ENCODE data around the gene ITGAV. TPM values are rescaled to one million over a fixed set of nuclear protein-coding genes. Genes with fewer than 3 reads are reported as not detected.

ITGAV gene
- total RNA-seq, 2 experiments from 2014 or later: 5.1 to 6.0 TPM

DNA sequence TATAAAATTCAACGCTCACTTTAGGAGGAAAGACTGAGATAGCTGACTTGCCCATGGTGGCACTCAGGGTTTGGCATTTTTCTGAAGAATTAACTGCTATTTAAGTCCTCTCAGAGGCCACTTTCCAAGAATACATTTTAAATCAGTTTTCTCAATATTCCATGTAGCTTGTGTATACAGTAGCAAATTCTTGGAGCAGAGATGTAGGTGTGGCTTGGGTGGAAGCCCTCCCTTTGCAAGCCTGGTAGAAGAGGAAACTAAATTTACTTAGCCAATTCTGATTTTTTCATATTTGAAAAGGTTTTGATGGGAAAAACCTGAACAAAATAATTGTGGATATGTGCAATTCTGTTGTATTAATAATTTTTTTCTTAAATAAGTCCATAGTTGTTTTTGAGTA lies 14.0 kb upstream of the ITGAV start:
- intact Hi-C loops (cut with DNase I, micrococcal nuclease): no loop called here
- ChIA-PET POLR2A (no interaction called here), CTCF (interaction anchor here (1.3 kb wide), 1 partner anchor 71 kb away, joined by 3 read pairs; no protein-coding TSS in a partner anchor)
- no peak for ATAC-seq
- Mint-ChIP-seq H3K27ac (no peak overlapping the region), H3K4me1 (peaks cover 3% of the 10 kb centered on the region), H3K4me3 (no peak overlapping the region), H3K27me3 (no peaks in the 10 kb centered on the region), H3K36me3 (ENCODE audit: low read depth) (no peaks in the 10 kb centered on the region), H3K9me3 (ENCODE audit: low read depth) (no peaks in the 10 kb centered on the region)
- DNase-seq: no peak

DNA sequence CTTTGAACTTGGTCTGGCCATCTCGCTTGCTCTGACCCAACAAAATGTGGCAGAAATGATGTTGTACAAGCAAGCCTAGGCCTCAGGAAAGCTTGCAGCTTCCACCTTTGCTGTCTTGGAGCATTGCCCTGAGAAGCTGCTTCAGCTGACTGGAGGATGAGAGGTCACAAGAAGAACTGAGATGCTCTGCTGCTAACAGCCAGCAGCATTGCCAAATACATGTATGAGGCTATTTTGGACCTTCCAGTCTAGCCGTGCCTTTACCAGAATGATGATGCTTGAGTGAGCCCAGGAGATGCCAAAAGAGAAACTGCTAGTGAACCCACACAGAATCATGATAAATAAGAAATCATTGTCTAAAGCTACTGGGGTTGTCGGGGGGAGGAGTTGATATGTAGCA lies 13.2 kb upstream of the ITGAV start:
- intact Hi-C loops (cut with DNase I, micrococcal nuclease): no loop called here
- Mint-ChIP-seq H3K4me1 (peaks cover 3% of the 10 kb centered on the region), H3K27me3 (no peaks in the 10 kb centered on the region), H3K36me3 (ENCODE audit: low read depth) (no peaks in the 10 kb centered on the region), H3K27ac (no peak overlapping the region), H3K4me3 (no peak overlapping the region), H3K9me3 (ENCODE audit: low read depth) (no peaks in the 10 kb centered on the region)
- DNase-seq (no peak), ATAC-seq (no peak)
- ChIA-PET CTCF (interaction anchor here (0.7 to 1.3 kb wide), 3 partner anchors 13 to 72 kb away, joined by 3 read pairs; partner anchors contain the start of gene ITGAV), POLR2A (no interaction called here)

DNA sequence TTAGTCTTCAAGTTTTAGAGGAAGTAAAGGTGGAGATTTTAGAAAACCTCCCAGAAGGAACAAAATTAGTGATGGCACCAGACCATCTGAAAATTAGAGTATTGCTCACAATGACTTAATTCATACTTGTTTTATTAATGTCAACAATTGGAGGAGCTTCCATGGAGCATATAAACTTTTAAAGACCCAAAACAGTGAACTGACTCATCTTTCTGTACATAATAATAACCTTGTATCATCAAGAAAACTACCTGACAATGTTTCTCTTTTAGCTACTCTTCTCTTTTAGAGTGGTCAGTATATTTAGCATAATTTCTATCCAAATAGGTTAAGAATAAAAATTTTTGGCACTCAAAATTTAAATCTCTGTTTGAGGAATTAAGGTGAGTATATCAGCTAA lies 7.2 kb upstream of the ITGAV start:
- Mint-ChIP-seq H3K27ac (no peak overlapping the region), H3K36me3 (ENCODE audit: low read depth) (no peaks in the 10 kb centered on the region), H3K27me3 (peaks cover 3% of the 10 kb centered on the region), H3K9me3 (ENCODE audit: low read depth) (no peaks in the 10 kb centered on the region), H3K4me3 (no peak overlapping the region), H3K4me1 (no peaks in the 10 kb centered on the region)
- POLR2A ChIA-PET: no interaction called here
- ATAC-seq: no peak
- CTCF ChIA-PET: interaction anchor here (1.5 kb wide), 1 partner anchor 79 kb away, joined by 5 read pairs; no protein-coding TSS in a partner anchor
- no peak for DNase-seq
- intact Hi-C loops (cut with DNase I, micrococcal nuclease): no loop called here

GRCh38 chr2:186584053-186584452 lies 5.8 kb upstream of the ITGAV start:
- intact Hi-C loops (cut with DNase I, micrococcal nuclease): no loop called here
- ATAC-seq: no peak

GRCh38 chr2:186588421-186588820 lies 1.4 kb upstream of the ITGAV start:
- intact Hi-C loops (cut with DNase I, micrococcal nuclease): no loop called here
- no peak for ATAC-seq
- H3K36me3 Mint-ChIP-seq (ENCODE audit: low read depth): no peaks in the 10 kb centered on the region
- DNase-seq: no peak
- no peaks in the 10 kb centered on the region for H3K9me3 Mint-ChIP-seq (ENCODE audit: low read depth)
- ChIA-PET CTCF (interaction anchor here (1.1 kb wide), 1 partner anchor 84 kb away, joined by 3 read pairs; no protein-coding TSS in a partner anchor), POLR2A (no interaction called here)
- peaks cover 22% of the 10 kb centered on the region for H3K4me1 Mint-ChIP-seq
- no peak overlapping the region for H3K27ac Mint-ChIP-seq
- peaks cover 3% of the 10 kb centered on the region for H3K27me3 Mint-ChIP-seq
- H3K4me3 Mint-ChIP-seq: no peak overlapping the region

More at GRCh38 chr2:186584053-186584452, 5.8 kb upstream of the ITGAV start:
- no peak overlapping the region for H3K4me3 Mint-ChIP-seq
- no peak overlapping the region for H3K27ac Mint-ChIP-seq
- no peaks in the 10 kb centered on the region for H3K9me3 Mint-ChIP-seq (ENCODE audit: low read depth)
- H3K36me3 Mint-ChIP-seq (ENCODE audit: low read depth): no peaks in the 10 kb centered on the region
- H3K4me1 Mint-ChIP-seq: peaks cover 2% of the 10 kb centered on the region
- ChIA-PET CTCF (interaction anchor here (1.0 to 1.5 kb wide), 2 partner anchors 79 to 80 kb away, joined by 4 to 5 read pairs; no protein-coding TSS in a partner anchor), POLR2A (no interaction called here)
- DNase-seq: no peak
- H3K27me3 Mint-ChIP-seq: peaks cover 3% of the 10 kb centered on the region

DNA sequence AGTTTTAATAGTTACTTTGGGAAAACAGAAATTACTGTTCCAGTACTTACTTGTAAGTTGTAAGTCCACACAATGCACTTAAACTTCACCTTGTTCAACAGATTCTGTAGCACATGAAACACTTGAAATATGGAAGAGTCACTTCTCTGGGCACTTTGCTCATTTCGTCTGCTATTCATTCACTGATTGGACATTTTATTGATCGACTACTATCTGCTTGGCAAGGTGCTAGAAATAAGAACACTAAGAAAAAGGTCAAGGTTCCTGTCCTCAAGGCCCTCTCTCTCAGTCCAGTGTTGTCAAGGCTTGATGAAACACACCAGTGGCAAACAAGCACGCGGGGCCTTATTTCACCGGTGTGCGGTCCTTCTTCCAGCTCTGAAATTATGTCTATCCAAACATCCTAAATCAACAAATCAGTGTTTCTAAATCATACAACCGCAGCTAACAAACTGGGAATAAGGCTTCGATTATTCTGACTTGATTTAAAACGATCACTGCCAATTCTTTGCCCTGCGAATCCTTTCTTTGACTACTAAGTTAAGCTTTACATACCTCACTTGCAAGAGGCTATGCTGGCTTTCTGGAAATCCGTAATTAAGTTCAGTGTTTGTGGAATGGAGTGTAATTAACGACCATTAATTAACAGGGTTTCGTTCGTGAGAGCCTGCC lies 780 bp upstream of the ITGAV start:
- DNase-seq (no peak), ATAC-seq (no peak)
- H3K27me3 Mint-ChIP-seq: peaks cover 3% of the 10 kb centered on the region
- no peaks in the 10 kb centered on the region for H3K36me3 Mint-ChIP-seq (ENCODE audit: low read depth)
- peak overlapping the region; percentile 73 for H3K27ac Mint-ChIP-seq
- POLR2A ChIA-PET: interaction anchor here (0.7 to 1.6 kb wide), 2 partner anchors 34 to 103 kb away, joined by 4 to 5 read pairs; partner anchors contain the start of gene ZC3H15
- H3K4me1 Mint-ChIP-seq: peaks cover 25% of the 10 kb centered on the region
- CTCF ChIA-PET: interaction anchor here (1.0 to 1.9 kb wide), 7 partner anchors 9 to 686 kb away, joined by 3 to 12 read pairs (median 4); no protein-coding TSS in a partner anchor
- intact Hi-C loops (cut with DNase I, micrococcal nuclease): loop anchor here in 1 of 2 experiments (1.0 kb wide), 1 partner anchor 103 kb away; the partner anchor contains the start of gene ZC3H15
- peak overlapping the region; percentile 77 for H3K4me3 Mint-ChIP-seq
- no peaks in the 10 kb centered on the region for H3K9me3 Mint-ChIP-seq (ENCODE audit: low read depth)

DNA sequence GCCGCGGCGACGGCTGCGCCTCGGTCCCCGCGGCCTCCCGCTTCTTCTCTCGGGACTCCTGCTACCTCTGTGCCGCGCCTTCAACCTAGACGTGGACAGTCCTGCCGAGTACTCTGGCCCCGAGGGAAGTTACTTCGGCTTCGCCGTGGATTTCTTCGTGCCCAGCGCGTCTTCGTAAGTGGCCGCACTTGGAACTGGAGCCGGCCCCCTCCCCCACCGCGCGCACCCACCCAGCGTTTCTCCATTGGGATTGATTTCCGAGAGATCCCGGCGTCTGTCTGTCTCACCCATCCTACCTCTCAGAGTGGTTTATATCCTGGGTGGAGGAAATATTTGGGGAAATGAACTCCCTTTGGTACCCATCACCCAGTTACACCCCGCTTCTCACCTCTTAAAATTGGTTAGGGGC lies 498 bp downstream of the ITGAV start:
- no peak for ATAC-seq
- CTCF ChIA-PET: interaction anchor here (0.6 to 1.9 kb wide), 6 partner anchors 13 to 687 kb away, joined by 3 to 12 read pairs (median 4); no protein-coding TSS in a partner anchor
- peak overlapping the region; percentile 77 for H3K4me3 Mint-ChIP-seq

GRCh38 chr2:186590759-186591505 lies 1.1 kb downstream of the ITGAV start:
- H3K9me3 Mint-ChIP-seq (ENCODE audit: low read depth): no peaks in the 10 kb centered on the region
- DNase-seq: peak; percentile 33

More for the DNA sequence above, 498 bp downstream of the ITGAV start:
- Mint-ChIP-seq H3K9me3 (ENCODE audit: low read depth) (no peaks in the 10 kb centered on the region), H3K36me3 (ENCODE audit: low read depth) (no peaks in the 10 kb centered on the region), H3K27ac (peak overlapping the region; percentile 82), H3K4me1 (peaks cover 31% of the 10 kb centered on the region), H3K27me3 (no peaks in the 10 kb centered on the region)
- POLR2A ChIA-PET: interaction anchor here (0.5 to 1.6 kb wide), 2 partner anchors 55 to 104 kb away, joined by 3 to 5 read pairs; partner anchors contain the start of gene ZC3H15
- no peak for DNase-seq
- intact Hi-C loops (cut with DNase I, micrococcal nuclease): loop anchor here (1.0 to 5.0 kb wide), 5 partner anchors 50 to 104 kb away; partner anchors contain the start of gene FAM171B (in 1 of the 2)

DNA sequence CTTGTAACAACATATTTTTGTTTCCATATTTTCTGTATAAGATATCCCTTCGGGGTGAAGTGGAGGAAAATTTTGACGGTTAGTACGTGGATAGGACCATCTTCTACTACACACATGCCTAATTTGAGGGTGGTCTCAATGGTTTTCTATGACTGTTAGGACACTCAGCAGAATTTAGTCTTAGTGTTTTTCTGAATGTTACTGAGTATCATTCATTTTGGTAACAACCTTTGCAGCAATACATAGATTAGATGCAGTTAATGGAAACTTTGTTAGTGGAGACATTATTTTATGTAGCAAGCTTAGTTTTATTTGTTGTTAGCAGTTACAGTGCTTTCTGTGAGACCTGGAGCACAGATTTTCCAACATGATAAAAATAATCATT lies 1.6 kb downstream of the ITGAV start:
- H3K4me3 Mint-ChIP-seq: peak overlapping the region; percentile 77
- intact Hi-C loops (cut with DNase I, micrococcal nuclease): loop anchor here (1.0 to 5.0 kb wide), 5 partner anchors 49 to 105 kb away; partner anchors contain the start of genes FAM171B (in 1 of the 2) and ZC3H15 (in 1 of the 2)
- DNase-seq (no peak), ATAC-seq (no peak)
- POLR2A ChIA-PET: no interaction called here
- peaks cover 31% of the 10 kb centered on the region for H3K4me1 Mint-ChIP-seq
- no peaks in the 10 kb centered on the region for H3K36me3 Mint-ChIP-seq (ENCODE audit: low read depth)
- CTCF ChIA-PET: no interaction called here
- no peaks in the 10 kb centered on the region for H3K9me3 Mint-ChIP-seq (ENCODE audit: low read depth)
- no peaks in the 10 kb centered on the region for H3K27me3 Mint-ChIP-seq
- no peak overlapping the region for H3K27ac Mint-ChIP-seq

More at GRCh38 chr2:186590759-186591505, 1.1 kb downstream of the ITGAV start:
- intact Hi-C loops (cut with DNase I, micrococcal nuclease): loop anchor here (1.0 to 5.0 kb wide), 6 partner anchors 50 to 105 kb away; partner anchors contain the start of genes FAM171B (in 1 of the 2) and ZC3H15 (in 1 of the 2)
- ChIA-PET CTCF (interaction anchor here (0.6 to 1.9 kb wide), 2 partner anchors 51 to 104 kb away, joined by 3 to 12 read pairs; no protein-coding TSS in a partner anchor), POLR2A (interaction anchor here (1.6 kb wide), 1 partner anchor 105 kb away, joined by 5 read pairs; the partner anchor contains the start of gene ZC3H15)
- Mint-ChIP-seq H3K4me3 (peak overlapping the region; percentile 77), H3K27ac (peak overlapping the region; percentile 82), H3K27me3 (no peaks in the 10 kb centered on the region), H3K36me3 (ENCODE audit: low read depth) (no peaks in the 10 kb centered on the region), H3K4me1 (peaks cover 31% of the 10 kb centered on the region)
- ATAC-seq: peak; percentile 34

DNA sequence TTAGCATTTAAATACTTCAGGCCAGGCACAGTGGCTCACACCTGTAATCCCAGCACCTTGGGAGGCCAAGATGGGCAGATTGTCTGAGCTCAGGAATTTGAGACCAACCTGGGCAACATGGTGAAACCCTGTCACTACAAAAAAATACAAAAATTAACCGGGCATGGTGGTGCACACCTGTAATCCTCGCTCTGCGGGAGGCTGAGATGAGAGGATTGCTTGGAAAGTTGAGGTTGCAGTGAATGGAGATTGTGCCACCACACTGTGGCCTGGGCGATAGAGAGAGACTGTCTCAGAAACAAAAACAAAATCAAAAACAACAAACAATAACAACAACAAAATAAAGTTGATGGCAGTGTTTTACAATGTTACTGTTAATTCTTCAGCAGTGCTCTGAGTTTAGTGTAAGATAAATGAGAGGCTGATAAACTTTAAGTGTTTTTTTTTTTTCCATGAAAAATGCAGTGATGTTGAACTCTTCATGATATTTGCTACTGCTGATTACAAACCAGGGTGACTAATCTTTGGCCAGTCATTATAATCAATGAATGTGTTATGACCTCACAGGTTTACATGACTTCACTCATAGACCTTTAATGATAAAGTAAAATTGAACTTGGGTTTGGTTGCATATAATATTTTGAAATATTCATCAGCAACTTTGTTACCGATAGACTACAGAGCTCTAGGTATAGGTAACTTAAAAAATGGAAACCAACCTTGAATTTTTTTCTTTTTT lies 2.5 kb downstream of the ITGAV start:
- Mint-ChIP-seq H3K9me3 (ENCODE audit: low read depth) (no peaks in the 10 kb centered on the region), H3K4me3 (no peak overlapping the region), H3K36me3 (ENCODE audit: low read depth) (no peaks in the 10 kb centered on the region), H3K4me1 (peaks cover 31% of the 10 kb centered on the region), H3K27me3 (no peaks in the 10 kb centered on the region), H3K27ac (no peak overlapping the region)
- ChIA-PET CTCF (no interaction called here), POLR2A (no interaction called here)
- DNase-seq (no peak), ATAC-seq (no peak)
- intact Hi-C loops (cut with DNase I, micrococcal nuclease): loop anchor here (5.0 kb wide), 2 partner anchors 85 to 90 kb away; no protein-coding TSS in a partner anchor

Data from activated CD4-positive, alpha-beta T cell treated with anti-CD3 and anti-CD28 coated beads for 36 hours (primary cell).